UCSD-AML1 (cell line): ENCODE data around the gene PCDHAC1.

Experiments
- DNase-seq: peaks from one replicate; lab custom pipeline; 2025; ENCODE audit not compliant: unreplicated experiment; lab: John Stamatoyannopoulos, UW

PCDHAC1 gene

GRCh38 chr5:140967226-140967893, 41.3 kb downstream of the PCDHAC1 start:
- DNase-seq: no peak

- no peak for DNase-seq
Observed at GRCh38 chr5:140969880-140970279, 43.8 kb downstream of the PCDHAC1 start.

DNA sequence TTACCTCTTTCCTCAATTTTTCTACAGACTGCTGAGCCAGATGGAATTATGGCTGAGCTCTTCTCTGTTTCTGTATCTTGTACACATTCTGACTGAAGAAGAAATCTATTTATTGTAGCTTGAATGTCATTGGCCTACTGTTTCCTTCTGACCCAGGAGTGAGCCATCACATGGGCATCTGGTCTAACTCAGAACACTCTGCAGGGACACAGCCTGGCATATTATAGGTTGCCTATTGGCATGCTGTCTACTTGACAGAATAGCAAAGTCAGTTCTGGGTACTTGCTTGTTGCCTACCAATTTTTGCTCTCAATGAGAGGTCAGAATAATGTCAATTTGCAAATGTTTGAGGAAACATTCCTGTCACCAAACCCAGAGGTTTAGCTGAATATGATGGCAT, 47.5 kb downstream of the PCDHAC1 start:
- no peak for DNase-seq

- no peak for DNase-seq
Observed at GRCh38 chr5:140977003-140977402, 50.9 kb downstream of the PCDHAC1 start.

DNA sequence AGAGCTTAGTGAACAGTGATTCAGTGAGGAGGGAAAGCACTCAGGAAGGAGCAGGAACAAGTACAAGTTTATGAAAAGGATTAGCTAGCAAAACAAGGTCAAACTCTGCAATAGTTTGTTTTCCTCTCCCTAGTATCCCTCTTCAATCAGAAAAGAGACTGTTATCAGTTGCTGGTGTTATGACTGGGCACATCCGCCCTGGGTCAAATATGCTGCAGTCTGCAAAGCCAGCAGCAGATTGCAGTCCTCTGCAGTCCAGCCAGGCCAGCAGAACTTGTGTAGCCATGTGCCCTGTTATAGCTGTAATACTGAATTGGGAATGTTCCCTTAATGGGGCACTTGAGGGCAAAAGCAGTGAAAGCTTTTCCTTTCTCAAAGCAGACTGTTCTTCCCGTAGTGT, 52.2 kb downstream of the PCDHAC1 start:
- DNase-seq: no peak

DNA sequence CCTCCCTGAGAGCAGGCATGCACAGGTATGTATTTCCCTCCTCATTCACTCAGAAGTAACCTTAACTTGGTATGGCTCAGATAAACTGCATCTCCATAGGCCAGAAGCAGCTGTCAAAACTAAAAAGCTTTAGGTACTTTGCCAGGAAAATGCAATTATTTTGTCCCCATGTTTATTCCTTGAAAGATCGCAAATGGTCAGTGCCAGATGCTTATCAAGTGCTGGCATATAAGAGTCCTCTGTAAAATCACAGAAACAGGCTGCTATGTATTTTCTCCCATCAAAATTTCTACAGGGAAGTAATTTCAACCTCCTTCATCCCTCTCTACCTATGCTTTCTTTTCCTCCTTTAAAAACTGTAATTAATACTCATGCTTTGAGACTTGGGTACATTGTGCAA, 52.9 kb downstream of the PCDHAC1 start:
- no peak for DNase-seq
